ENCODE measurements around the gene TM4SF18. TPM values are rescaled to one million over a fixed set of nuclear protein-coding genes. Genes with fewer than 3 reads are reported as not detected.

TM4SF18 gene
- total RNA-seq, 4 donors from 2014 or later = 6.7 to 35.5 (median 14.6) TPM

GRCh38 chr3:149356630-149357029, 23.2 kb upstream of the TM4SF18 start:
- Histone ChIP-seq H3K27me3 (no peaks in the 10 kb centered on the region), H3K4me1 (no peaks in the 10 kb centered on the region), H3K36me3 (no peaks in the 10 kb centered on the region), H3K27ac (no peak overlapping the region), H3K9me3 (no peaks in the 10 kb centered on the region), H3K4me3 (no peak overlapping the region)
- intact Hi-C loops (cut with DNase I; ENCODE audit: low total_unique reads) = no loop called here
- DNase-seq = no peak
- TF ChIP-seq CTCF (IDR thresholded peaks at IDR 0.05) (no peak), POLR2A (IDR thresholded peaks at IDR 0.05) (no peak)

- Histone ChIP-seq H3K27me3 (no peaks in the 10 kb centered on the region), H3K36me3 (no peaks in the 10 kb centered on the region), H3K4me3 (no peak overlapping the region), H3K4me1 (no peaks in the 10 kb centered on the region), H3K27ac (no peak overlapping the region), H3K9me3 (no peaks in the 10 kb centered on the region)
- intact Hi-C loops (cut with DNase I; ENCODE audit: low total_unique reads) = no loop called here
- TF ChIP-seq POLR2A (IDR thresholded peaks at IDR 0.05) (no peak), CTCF (IDR thresholded peaks at IDR 0.05) (no peak)
- no peak for DNase-seq
These were observed 22.7 kb upstream of the TM4SF18 start for GRCh38 chr3:149356044-149356592.

DNA sequence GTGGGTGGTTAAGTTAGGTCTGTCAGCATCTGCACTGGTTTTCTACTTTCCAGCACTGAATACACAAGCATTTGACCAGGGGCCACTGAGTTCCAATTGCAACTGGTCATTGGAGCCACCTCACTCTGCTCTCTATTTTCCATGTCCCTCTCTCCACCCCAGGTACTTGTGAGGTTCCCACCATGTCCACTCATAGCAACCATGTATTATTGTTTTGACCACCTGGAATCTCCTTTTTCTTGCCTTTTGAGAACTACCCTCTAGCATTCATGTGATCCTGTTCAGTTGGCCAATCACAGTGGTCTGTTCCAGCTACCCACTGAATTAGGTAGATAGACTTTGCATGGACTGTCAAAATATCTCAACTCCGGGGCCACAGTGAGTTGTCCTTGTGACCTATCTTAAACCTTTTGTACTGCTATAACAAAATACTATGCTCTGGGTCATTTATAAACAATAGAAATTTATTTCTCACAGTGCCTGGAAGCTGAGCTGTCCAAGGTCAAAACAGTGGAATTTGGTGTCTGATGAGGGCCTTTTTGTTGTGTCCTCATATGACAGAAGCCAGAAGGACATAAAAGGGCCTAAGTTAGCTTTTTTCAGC, 20.2 kb upstream of the TM4SF18 start:
- no peak for DNase-seq
- Histone ChIP-seq H3K36me3 (no peaks in the 10 kb centered on the region), H3K27ac (no peak overlapping the region), H3K4me3 (no peak overlapping the region), H3K27me3 (no peaks in the 10 kb centered on the region), H3K9me3 (no peaks in the 10 kb centered on the region), H3K4me1 (no peaks in the 10 kb centered on the region)
- intact Hi-C loops (cut with DNase I; ENCODE audit: low total_unique reads) = no loop called here
- TF ChIP-seq CTCF (IDR thresholded peaks at IDR 0.05) = no peak
- TF ChIP-seq POLR2A (IDR thresholded peaks at IDR 0.05) = no peak

- intact Hi-C loops (cut with DNase I; ENCODE audit: low total_unique reads) = no loop called here
- no peak overlapping the region for H3K27ac ChIP-seq
- no peaks in the 10 kb centered on the region for H3K4me1 ChIP-seq
- no peaks in the 10 kb centered on the region for H3K36me3 ChIP-seq
- no peaks in the 10 kb centered on the region for H3K9me3 ChIP-seq
- no peaks in the 10 kb centered on the region for H3K27me3 ChIP-seq
- TF ChIP-seq POLR2A (IDR thresholded peaks at IDR 0.05) (no peak), CTCF (IDR thresholded peaks at IDR 0.05) (peak; percentile 38 to 71 (median 56))
- peak; percentile 30 to 32 for DNase-seq
- no peak overlapping the region for H3K4me3 ChIP-seq
These were observed 19.1 kb upstream of the TM4SF18 start for GRCh38 chr3:149352556-149352955.

- Histone ChIP-seq H3K36me3 (no peaks in the 10 kb centered on the region), H3K27ac (no peak overlapping the region), H3K4me1 (peaks cover 0 to 8% of the 10 kb centered on the region in 2 donors), H3K9me3 (no peaks in the 10 kb centered on the region), H3K4me3 (no peak overlapping the region), H3K27me3 (no peaks in the 10 kb centered on the region)
- TF ChIP-seq POLR2A (IDR thresholded peaks at IDR 0.05) (no peak), CTCF (IDR thresholded peaks at IDR 0.05) (no peak)
- no peak for DNase-seq
- intact Hi-C loops (cut with DNase I; ENCODE audit: low total_unique reads) = no loop called here
These were observed 10.5 kb upstream of the TM4SF18 start for GRCh38 chr3:149343951-149344350.

Measured in uterus (tissue), 4 donors.